Right lobe of liver (tissue), 4 donors: Measurements from ENCODE around the gene SETD6.

ENCODE experiments used
- CTCF ChIP-seq, 4 donors: fragments of 200-600 bp in 3 of 4; fragments of 450-650 bp in 1 of 4; IDR thresholded peaks; one replicate each; pipeline versions ENCODE4 v1.5.1 to v1.8.0; 2016 to 2022; ENCODE audit warnings: antibody characterized with exemption in 4 of 4, mild to moderate bottlenecking in 2 of 4
- POLR2A ChIP-seq: fragments of 450-650 bp; IDR thresholded peaks from one replicate; pipeline ENCODE4 v1.6.1; 2017; ENCODE audit warnings: antibody characterized with exemption, mild to moderate bottlenecking
- donor health status: DM: no; HTN: no; CAD: no.
- donor health status: DM: no; HTN: no; CAD: no.
- donor health status: DM: no; HTN: yes; CAD: no.

- TF ChIP-seq POLR2A (no peak), CTCF (IDR thresholded peaks at IDR 0.05) (no peak)
Observed at GRCh38 chr16:58495521-58496331, 19.6 kb upstream of the SETD6 start.
